Fibroblast of lung (primary cell): ENCODE data around the gene P2RX1. TPM values are rescaled to one million over a fixed set of nuclear protein-coding genes. Genes with fewer than 3 reads are reported as not detected.

ENCODE experiments used
- DNase-seq, 2 donors: peaks; one replicate each; pipeline versions ENCODE4 v3.0.0 to v3.0.0-alpha.2; 2010; ENCODE audit warnings: low read depth in 2 of 2
- H2AFZ ChIP-seq: 2 replicates; pipeline ENCODE4 v1.5.1; 2012; ENCODE audit warnings: low read length, control low read depth, inconsistent platforms
- H3K27ac ChIP-seq: 2 replicates; pipeline ENCODE4 v1.5.1; 2011; ENCODE audit warnings: low read length, control low read depth; ENCODE audit not compliant: insufficient read depth
- H3K27me3 ChIP-seq: 2 replicates; pipeline ENCODE4 v1.5.1; 2011; ENCODE audit warnings: mild to moderate bottlenecking, low read length; ENCODE audit not compliant: control insufficient read depth, insufficient read depth
- H3K36me3 ChIP-seq: 2 replicates; pipeline ENCODE4 v1.5.1; 2011; ENCODE audit warnings: low read length; ENCODE audit not compliant: control insufficient read depth, insufficient read depth
- H3K4me1 ChIP-seq: 2 replicates; pipeline ENCODE4 v1.5.1; 2011; ENCODE audit warnings: low read length; ENCODE audit not compliant: control insufficient read depth, insufficient read depth; ENCODE audit errors: extremely low read depth
- H3K4me2 ChIP-seq: 2 replicates; pipeline ENCODE4 v1.5.1; 2011; ENCODE audit warnings: low read length, control low read depth; ENCODE audit not compliant: insufficient read depth; ENCODE audit errors: extremely low read depth
- H3K4me3 ChIP-seq, 4 experiments: fragments of 200-600 bp in 1 of 4; sonication (generic) in 1 of 4; replicated peaks in 1 of 4; 2 replicates each; pipeline ENCODE4 v1.5.1; 2011 to 2016; ENCODE audit warnings: low read length in 4 of 4, low read depth in 3 of 4, mild to moderate bottlenecking in 3 of 4, control low read depth in 2 of 4, inconsistent platforms in 1 of 4, mixed read lengths in 1 of 4; ENCODE audit not compliant: insufficient read depth in 1 of 4; ENCODE audit errors: control extremely low read depth in 1 of 4
- H3K79me2 ChIP-seq: 2 replicates; pipeline ENCODE4 v1.5.1; 2012; ENCODE audit warnings: mild to moderate bottlenecking, low read length, inconsistent platforms; ENCODE audit not compliant: control insufficient read depth, insufficient read depth
- H3K9ac ChIP-seq: 2 replicates; pipeline ENCODE4 v1.5.1; 2011; ENCODE audit warnings: mild to moderate bottlenecking, low read length, control low read depth; ENCODE audit not compliant: insufficient read depth
- H3K9me3 ChIP-seq: 2 replicates; pipeline ENCODE4 v1.5.1; 2012; ENCODE audit warnings: low read depth, low read length; ENCODE audit not compliant: control insufficient read depth, insufficient read depth
- H4K20me1 ChIP-seq: 2 replicates; pipeline ENCODE4 v1.5.1; 2011; ENCODE audit warnings: low read length; ENCODE audit not compliant: control insufficient read depth, insufficient read depth; ENCODE audit errors: extremely low read depth
- CTCF ChIP-seq, 2 donors: IDR thresholded peaks in 1 of 2; conservative IDR thresholded peaks in 1 of 2; 1 replicate in 1 of 2; 2 replicates in 1 of 2; pipeline ENCODE4 v1.5.1; 2011 to 2012; ENCODE audit warnings: low read length in 2 of 2, control low read depth in 1 of 2, inconsistent platforms in 1 of 2, low read depth in 1 of 2, mild to moderate bottlenecking in 1 of 2
- EZH2 ChIP-seq: IDR thresholded peaks from 2 replicates; pipeline ENCODE4 v1.5.1; 2012; ENCODE audit warnings: low read length, control low read depth, mild to moderate bottlenecking; ENCODE audit errors: missing control alignments
- polyA plus RNA-seq, 2 donors: library from polyadenylated mRNA; depleted of rRNA in 1 of 2; stranded (reverse) in 1 of 2; unstranded in 1 of 2; fragments of >200 nt; gene quantifications; 2 replicates each; pipeline ENCODE4 v1.2.1, GENCODE V29; 2011 to 2012; ENCODE audit warnings: missing spikeins in 1 of 2
- total RNA-seq: library from RNA; depleted of rRNA; stranded (reverse); fragments of >200 nt; gene quantifications from 2 replicates; pipeline ENCODE4 v1.2.1, GENCODE V29; 2014

Gene P2RX1
- total and polyA plus RNA-seq, 2 donors (not counting 1 experiment from before 2014, with no cell fraction given) = under 0.01 TPM; not detected in 1

GRCh38 chr17:3905017-3905520, 11.2 kb downstream of the P2RX1 start:
- no peak for DNase-seq
- Histone ChIP-seq H3K9me3 (no peaks in the 10 kb centered on the region), H3K27ac (no peak overlapping the region), H3K4me3 (no peak overlapping the region), H3K36me3 (no peaks in the 10 kb centered on the region), H3K27me3 (no peaks in the 10 kb centered on the region), H2AFZ (no peak overlapping the region), H4K20me1 (no peaks in the 10 kb centered on the region), H3K9ac (no peak overlapping the region), H3K79me2 (no peaks in the 10 kb centered on the region), H3K4me2 (no peak overlapping the region), H3K4me1 (no peaks in the 10 kb centered on the region)
- TF ChIP-seq EZH2 (no peak), CTCF (conservative IDR thresholded peaks at IDR 0.05 in 1 of 2, IDR thresholded peaks at IDR 0.05 in 1 of 2; ENCODE audit: low read depth in 1 of 2, low read length in 2 of 2) (no peak)

GRCh38 chr17:3904501-3904900, 11.8 kb downstream of the P2RX1 start:
- no peaks in the 10 kb centered on the region for H3K79me2 ChIP-seq
- H3K9ac ChIP-seq = no peak overlapping the region
- no peaks in the 10 kb centered on the region for H3K27me3 ChIP-seq
- no peak overlapping the region for H3K4me2 ChIP-seq
- no peak for TF ChIP-seq CTCF (conservative IDR thresholded peaks at IDR 0.05 in 1 of 2, IDR thresholded peaks at IDR 0.05 in 1 of 2; ENCODE audit: low read depth in 1 of 2, low read length in 2 of 2)
- no peak for TF ChIP-seq EZH2
- H3K4me1 ChIP-seq = no peaks in the 10 kb centered on the region
- H2AFZ ChIP-seq = no peak overlapping the region
- no peak overlapping the region for H3K27ac ChIP-seq
- H3K4me3 ChIP-seq = no peak overlapping the region
- no peak for DNase-seq
- H3K9me3 ChIP-seq = no peaks in the 10 kb centered on the region
- H3K36me3 ChIP-seq = no peaks in the 10 kb centered on the region
- H4K20me1 ChIP-seq = no peaks in the 10 kb centered on the region

GRCh38 chr17:3903881-3904290, 12.4 kb downstream of the P2RX1 start:
- no peak for TF ChIP-seq EZH2
- TF ChIP-seq CTCF (conservative IDR thresholded peaks at IDR 0.05 in 1 of 2, IDR thresholded peaks at IDR 0.05 in 1 of 2; ENCODE audit: low read depth in 1 of 2, low read length in 2 of 2) = no peak
- Histone ChIP-seq H4K20me1 (no peaks in the 10 kb centered on the region), H3K4me1 (no peaks in the 10 kb centered on the region), H3K36me3 (no peaks in the 10 kb centered on the region), H3K27ac (no peak overlapping the region), H3K4me2 (no peak overlapping the region), H3K79me2 (no peaks in the 10 kb centered on the region), H3K9me3 (no peaks in the 10 kb centered on the region), H3K27me3 (no peaks in the 10 kb centered on the region), H3K9ac (no peak overlapping the region), H3K4me3 (no peak overlapping the region), H2AFZ (no peak overlapping the region)
- no peak for DNase-seq
